Kidney epithelial cell (primary cell): ENCODE data around the gene FAM110A. TPM values are rescaled to one million over a fixed set of nuclear protein-coding genes. Genes with fewer than 3 reads are reported as not detected.
"Not testable (repeated sequence)": the region's sequence is repeated elsewhere in the genome, so short reads cannot be mapped to it uniquely, and the experiment has no call there.

Source experiments
- DNase-seq: peaks from one replicate; pipeline ENCODE4 v3.0.0-alpha.2; 2010; ENCODE audit warnings: low read depth
- H3K27me3 ChIP-seq: 2 replicates; pipeline ENCODE4 v1.6.0; 2011; ENCODE audit warnings: low read length; ENCODE audit not compliant: control insufficient read depth, insufficient read depth
- H3K36me3 ChIP-seq: 2 replicates; pipeline ENCODE4 v1.5.1; 2011; ENCODE audit warnings: low read length; ENCODE audit not compliant: control insufficient read depth, insufficient read depth
- H3K4me3 ChIP-seq: 2 replicates; pipeline ENCODE4 v1.5.1; 2011; ENCODE audit warnings: low read depth, mild to moderate bottlenecking, control low read depth, low read length
- total RNA-seq: library from RNA; depleted of rRNA; stranded (reverse); fragments of >200 nt; gene quantifications from 2 replicates; pipeline ENCODE4 v1.2.3, GENCODE V29; 2015
- TF ChIP-seq, protein P1 (sequence below): IDR thresholded peaks from 2 replicates; pipeline ENCODE4 v1.5.1; 2011; ENCODE audit warnings: mild to moderate bottlenecking, moderate library complexity, low read length, control low read depth, inconsistent platforms; ENCODE audit not compliant: insufficient read depth, poor library complexity, severe bottlenecking

Gene FAM110A
- total RNA-seq, 1 donor from 2014 or later: 6.2 TPM

DNA sequence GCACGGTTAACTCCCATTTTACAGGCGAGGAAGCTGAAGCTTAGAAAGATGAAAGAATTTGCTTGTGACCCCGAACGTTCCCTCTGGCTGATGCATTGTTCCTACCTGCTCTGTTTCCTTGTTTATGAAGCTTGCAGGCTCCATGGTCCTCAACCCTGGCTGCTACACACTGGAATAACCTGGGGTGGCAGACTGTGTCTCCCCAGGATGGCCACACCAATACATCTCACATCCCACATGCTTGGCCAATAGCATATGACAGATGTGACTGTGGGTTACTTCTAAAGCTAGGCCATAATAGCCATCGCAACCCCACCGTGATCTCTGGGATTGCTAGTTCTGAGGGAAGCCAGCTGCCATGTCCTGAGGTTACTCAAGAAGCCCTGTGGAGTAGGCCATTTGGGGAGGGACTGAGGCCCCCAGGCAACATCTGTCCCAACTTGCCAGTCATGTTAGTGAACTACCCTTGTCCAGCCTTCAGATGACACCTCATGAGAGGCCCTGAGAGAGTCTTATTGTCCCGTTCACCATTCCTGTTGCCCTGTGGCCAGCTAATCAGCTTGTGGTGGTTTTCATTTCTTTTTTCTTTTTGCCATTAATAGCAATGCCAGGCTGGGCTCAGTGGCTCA is 6.7 kb upstream of the FAM110A start:
- Histone ChIP-seq H3K27me3 (no peaks in the 10 kb centered on the region), H3K4me3 (no peak overlapping the region), H3K36me3 (no peaks in the 10 kb centered on the region)
- TF ChIP-seq, protein P1, sequence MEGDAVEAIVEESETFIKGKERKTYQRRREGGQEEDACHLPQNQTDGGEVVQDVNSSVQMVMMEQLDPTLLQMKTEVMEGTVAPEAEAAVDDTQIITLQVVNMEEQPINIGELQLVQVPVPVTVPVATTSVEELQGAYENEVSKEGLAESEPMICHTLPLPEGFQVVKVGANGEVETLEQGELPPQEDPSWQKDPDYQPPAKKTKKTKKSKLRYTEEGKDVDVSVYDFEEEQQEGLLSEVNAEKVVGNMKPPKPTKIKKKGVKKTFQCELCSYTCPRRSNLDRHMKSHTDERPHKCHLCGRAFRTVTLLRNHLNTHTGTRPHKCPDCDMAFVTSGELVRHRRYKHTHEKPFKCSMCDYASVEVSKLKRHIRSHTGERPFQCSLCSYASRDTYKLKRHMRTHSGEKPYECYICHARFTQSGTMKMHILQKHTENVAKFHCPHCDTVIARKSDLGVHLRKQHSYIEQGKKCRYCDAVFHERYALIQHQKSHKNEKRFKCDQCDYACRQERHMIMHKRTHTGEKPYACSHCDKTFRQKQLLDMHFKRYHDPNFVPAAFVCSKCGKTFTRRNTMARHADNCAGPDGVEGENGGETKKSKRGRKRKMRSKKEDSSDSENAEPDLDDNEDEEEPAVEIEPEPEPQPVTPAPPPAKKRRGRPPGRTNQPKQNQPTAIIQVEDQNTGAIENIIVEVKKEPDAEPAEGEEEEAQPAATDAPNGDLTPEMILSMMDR: no peak
- no peak for DNase-seq

DNA sequence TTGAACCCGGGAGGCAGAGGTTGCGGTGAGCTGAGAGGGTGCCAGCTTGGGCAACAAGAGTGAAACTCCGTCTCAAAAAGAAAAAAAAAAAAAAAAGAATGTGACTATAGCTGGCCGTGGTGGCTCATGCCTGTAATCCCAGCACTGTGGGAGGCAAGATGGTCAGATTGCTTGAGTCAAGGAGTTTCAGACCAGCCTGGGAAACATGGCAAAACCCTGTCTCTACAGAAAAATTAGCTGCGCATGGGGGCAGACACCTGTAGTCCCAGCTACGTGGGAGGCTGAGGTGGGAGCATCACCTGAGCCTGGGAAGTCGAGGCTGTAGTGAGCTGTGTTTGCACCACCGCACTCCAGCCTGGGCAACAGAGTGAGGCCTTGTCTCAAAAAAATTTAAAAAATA is 5.5 kb upstream of the FAM110A start:
- DNase-seq, H3K4me3 ChIP-seq, H3K27me3 ChIP-seq, H3K36me3 ChIP-seq: not testable (repeated sequence)

DNA sequence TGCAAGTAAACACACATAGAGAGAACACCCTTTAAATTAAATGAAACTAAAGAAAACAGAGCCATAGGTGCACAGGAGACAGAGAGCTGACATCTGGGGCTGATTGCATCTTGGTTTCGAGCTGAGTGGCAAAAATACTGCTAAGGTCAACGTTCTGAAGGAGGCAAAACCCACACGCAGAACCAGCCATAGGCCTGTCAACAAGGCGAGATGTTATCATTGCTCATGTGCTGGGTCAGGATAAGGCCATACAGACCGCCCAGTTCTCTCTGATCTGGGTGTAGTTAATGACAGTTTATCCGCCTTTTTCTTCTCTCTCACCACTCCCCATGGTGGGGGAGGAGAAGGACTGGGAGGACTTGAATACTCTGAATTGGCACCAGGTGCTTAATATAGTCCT is 4.5 kb upstream of the FAM110A start:
- TF ChIP-seq, protein P1: no peak
- DNase-seq: no peak
- H3K4me3 ChIP-seq: no peak overlapping the region
- H3K27me3 ChIP-seq: no peaks in the 10 kb centered on the region
- H3K36me3 ChIP-seq: no peaks in the 10 kb centered on the region

DNA sequence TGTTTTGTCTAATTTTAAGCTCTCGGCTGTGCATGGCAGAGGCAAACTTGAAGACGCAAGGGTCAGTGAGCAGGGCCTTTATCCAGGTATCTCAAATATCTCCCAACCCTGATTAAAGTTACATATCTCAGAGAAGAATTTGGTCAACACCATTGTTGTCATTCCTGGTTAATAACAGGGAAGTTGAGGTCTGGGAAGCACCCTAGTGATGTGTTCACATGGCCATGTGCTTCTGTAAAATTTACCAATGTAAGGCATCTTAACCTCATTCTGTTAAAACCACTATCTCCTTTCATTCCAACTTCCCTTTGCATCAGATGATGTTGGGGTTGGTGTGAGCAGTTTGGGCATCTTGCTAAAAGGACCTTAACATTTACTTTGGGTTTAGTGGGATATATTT is 4.0 kb upstream of the FAM110A start:
- no peak overlapping the region for H3K4me3 ChIP-seq
- no peak for DNase-seq
- TF ChIP-seq, protein P1: no peak

DNA sequence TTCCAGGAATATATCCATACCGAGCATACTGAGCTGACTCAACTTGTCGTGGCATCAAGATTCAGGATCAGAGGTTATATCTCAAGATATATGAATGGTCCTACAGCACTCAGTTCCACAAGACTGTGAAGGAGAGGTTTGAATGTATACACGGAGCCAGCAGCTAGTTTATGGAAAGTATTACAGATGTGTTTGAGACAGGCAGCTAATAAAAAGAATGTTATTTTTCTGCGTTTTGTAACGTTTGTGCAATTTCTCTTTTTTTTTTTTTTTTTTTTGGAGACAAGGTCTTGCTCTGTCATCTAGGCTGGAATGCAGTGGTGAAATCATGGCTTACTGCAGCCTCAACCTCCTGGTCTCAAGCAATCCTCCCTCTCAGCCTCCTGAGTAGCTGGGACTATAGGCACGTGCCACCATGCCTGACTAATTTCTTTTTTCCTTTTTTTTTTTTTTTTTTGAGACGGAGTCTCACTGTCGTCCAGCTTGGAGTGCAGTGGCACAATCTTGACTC is 3.4 kb upstream of the FAM110A start:
- H3K36me3 ChIP-seq: no peaks in the 10 kb centered on the region

More for the DNA sequence above, 4.0 kb upstream of the FAM110A start:
- H3K36me3 ChIP-seq: no peaks in the 10 kb centered on the region
- H3K27me3 ChIP-seq: no peaks in the 10 kb centered on the region

DNA sequence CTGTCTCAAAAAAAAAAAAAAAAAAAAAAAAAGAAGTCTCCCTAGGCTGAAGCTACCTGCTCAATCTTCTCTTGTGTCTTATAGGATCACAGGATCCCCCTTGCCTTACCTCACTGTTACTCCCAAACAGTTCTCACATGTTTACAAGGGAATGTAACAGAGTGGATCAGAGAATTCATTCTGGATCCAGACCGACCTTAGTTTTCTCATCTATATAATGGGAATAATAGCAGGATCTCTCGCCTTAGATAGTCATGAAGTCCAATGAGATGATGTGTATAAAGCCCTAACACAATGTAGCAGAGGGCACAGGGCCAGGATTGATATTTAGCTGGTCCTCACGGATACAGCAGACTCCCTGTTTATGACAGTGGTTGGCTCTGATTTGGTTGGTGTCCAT is 2.3 kb upstream of the FAM110A start:
- Histone ChIP-seq H3K27me3 (no peaks in the 10 kb centered on the region), H3K4me3 (no peak overlapping the region), H3K36me3 (no peaks in the 10 kb centered on the region)
- TF ChIP-seq, protein P1: no peak
- no peak for DNase-seq

More for the DNA sequence above, 3.4 kb upstream of the FAM110A start:
- TF ChIP-seq, protein P1: no peak
- Histone ChIP-seq H3K4me3 (no peak overlapping the region), H3K27me3 (no peaks in the 10 kb centered on the region)
- DNase-seq: no peak
